ENCODE data around the gene KRTAP4-8.
"Not testable (repeated sequence)": the region's sequence is repeated elsewhere in the genome, so short reads cannot be mapped to it uniquely, and the experiment has no call there.

The KRTAP4-8 gene

DNA sequence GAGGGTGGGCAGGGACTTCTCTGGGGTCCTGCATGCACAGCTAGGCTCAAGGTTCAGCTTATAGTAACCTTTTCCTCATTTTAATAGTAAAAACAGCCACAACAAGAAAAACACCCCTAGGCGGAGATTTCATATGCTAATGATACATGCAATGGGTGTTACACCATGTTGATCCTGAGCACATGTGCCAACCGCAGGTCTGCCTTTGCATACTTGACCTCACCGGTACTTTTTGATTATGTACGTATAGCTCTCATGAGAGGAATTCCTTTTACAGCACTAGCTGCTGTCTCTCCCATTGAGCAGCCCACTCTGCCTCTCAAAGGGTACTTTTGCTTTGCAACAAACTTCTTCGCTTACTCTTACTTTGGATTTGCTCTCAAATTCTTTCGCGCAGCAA lies 1.9 kb downstream of the KRTAP4-8 start:
- no peak for DNase-seq
- H3K4me3 ChIP-seq (ENCODE audit: low read depth, low read length): no peak overlapping the region
- no peak for TF ChIP-seq CTCF (IDR thresholded peaks at IDR 0.05; ENCODE audit: low read depth, low read length)
- H3K9me3 ChIP-seq (ENCODE audit: severe bottlenecking): peaks cover 3% of the 10 kb centered on the region
- no peaks in the 10 kb centered on the region for H3K36me3 ChIP-seq
- no peak overlapping the region for H3K27ac ChIP-seq
- peaks cover 12% of the 10 kb centered on the region for H3K27me3 ChIP-seq (ENCODE audit: insufficient read depth, low read depth, severe bottlenecking)

- H3K9me3 ChIP-seq (ENCODE audit: severe bottlenecking); H3K27ac ChIP-seq; DNase-seq; H3K36me3 ChIP-seq; H3K4me3 ChIP-seq (ENCODE audit: low read depth, low read length): not testable (repeated sequence)
- peaks cover 12% of the 10 kb centered on the region for H3K27me3 ChIP-seq (ENCODE audit: insufficient read depth, low read depth, severe bottlenecking)
Observed at GRCh38 chr17:41088760-41089352, 9.1 kb downstream of the KRTAP4-8 start.

DNA sequence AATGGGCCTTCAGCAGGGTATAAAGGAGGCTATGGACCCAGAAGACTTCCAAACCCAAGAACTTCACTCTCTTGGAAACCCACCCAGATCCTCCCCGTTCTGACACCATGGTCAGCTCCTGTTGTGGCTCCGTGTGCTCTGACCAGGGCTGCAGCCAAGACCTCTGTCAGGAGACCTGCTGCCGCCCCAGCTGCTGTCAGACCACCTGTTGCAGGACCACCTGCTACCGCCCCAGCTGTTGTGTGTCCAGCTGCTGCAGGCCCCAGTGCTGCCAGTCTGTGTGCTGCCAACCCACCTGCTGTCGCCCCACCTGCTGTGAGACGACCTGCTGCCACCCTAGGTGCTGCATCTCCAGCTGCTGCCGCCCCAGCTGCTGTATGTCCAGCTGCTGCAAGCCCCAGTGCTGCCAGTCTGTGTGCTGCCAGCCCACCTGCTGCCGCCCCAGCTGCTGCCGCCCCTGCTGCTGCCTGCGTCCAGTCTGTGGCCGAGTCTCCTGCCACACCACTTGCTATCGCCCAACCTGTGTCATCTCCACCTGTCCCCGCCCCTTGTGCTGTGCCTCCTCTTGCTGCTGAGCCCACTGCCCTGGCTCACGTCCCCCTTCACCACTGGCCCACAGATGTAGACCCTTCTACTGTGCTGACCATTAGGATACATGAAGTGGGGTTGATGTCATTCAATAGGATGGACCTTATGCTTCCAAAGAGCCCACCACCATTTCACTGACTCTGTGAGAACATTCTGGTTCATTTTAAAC lies 13.7 kb downstream of the KRTAP4-8 start, which contains the start of gene KRTAP4-7:
TSS of gene KRTAP4-7 (plus strand) at position 51 of the 757 bp plus-strand sequence. CDS start at position 108, 57 bp downstream.
- DNase-seq; H3K9me3 ChIP-seq (ENCODE audit: severe bottlenecking); H3K4me3 ChIP-seq (ENCODE audit: low read depth, low read length); H3K27ac ChIP-seq; H3K36me3 ChIP-seq: not testable (repeated sequence)
- H3K27me3 ChIP-seq (ENCODE audit: insufficient read depth, low read depth, severe bottlenecking): peaks cover 21% of the 10 kb centered on the region

GRCh38 chr17:41083427-41083826 lies 14.5 kb downstream of the KRTAP4-8 start:
- not testable (repeated sequence) for DNase-seq; H3K27ac ChIP-seq; H3K36me3 ChIP-seq; H3K4me3 ChIP-seq (ENCODE audit: low read depth, low read length); H3K9me3 ChIP-seq (ENCODE audit: severe bottlenecking)
- peaks cover 25% of the 10 kb centered on the region for H3K27me3 ChIP-seq (ENCODE audit: insufficient read depth, low read depth, severe bottlenecking)

DNA sequence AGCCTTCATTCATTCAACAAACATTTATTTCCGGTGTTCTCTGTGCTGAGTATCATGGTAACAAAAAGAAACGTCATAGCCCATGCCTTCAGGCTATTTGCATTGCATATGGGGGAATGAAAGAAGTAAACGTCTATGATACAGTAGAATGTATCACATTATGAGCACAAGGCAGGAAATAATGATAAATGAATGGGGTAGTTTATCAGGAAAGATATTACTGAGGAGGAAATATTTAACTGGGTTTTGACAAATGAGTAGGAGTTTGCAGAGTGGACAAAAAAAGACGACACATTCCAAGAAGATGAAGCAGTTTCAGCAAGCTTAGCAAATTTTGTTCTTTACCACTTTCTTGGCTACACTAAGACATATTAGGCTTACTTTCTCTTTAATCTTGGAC lies 15.3 kb downstream of the KRTAP4-8 start:
- no peak overlapping the region for H3K4me3 ChIP-seq (ENCODE audit: low read depth, low read length)
- no peak for DNase-seq
- no peaks in the 10 kb centered on the region for H3K36me3 ChIP-seq
- no peak for TF ChIP-seq CTCF (IDR thresholded peaks at IDR 0.05; ENCODE audit: low read depth, low read length)
- no peak overlapping the region for H3K27ac ChIP-seq
- peaks cover 25% of the 10 kb centered on the region for H3K27me3 ChIP-seq (ENCODE audit: insufficient read depth, low read depth, severe bottlenecking)
- no peaks in the 10 kb centered on the region for H3K9me3 ChIP-seq (ENCODE audit: severe bottlenecking)

DNA sequence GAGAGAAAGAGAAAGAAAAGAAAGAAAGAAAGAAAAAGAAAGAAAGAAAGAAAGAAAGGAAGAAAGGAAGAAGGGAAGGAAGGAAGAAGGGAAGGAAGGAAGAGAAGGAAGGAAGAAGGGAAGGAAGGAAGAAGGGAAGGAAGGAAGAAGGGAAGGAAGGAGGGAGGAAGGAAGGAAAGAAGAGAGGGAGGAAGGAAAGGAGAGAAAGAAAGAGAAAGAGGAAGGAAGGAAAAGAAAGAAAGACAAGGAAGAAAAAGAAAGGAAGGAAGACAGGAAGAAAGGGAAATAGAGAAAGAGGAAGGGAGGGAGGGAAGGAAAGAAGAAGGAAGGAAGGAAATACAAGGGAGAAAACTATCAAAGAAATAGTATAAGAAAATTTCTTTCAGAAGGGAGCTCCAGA lies 21.2 kb downstream of the KRTAP4-8 start:
- no peak for DNase-seq
- no peak for TF ChIP-seq CTCF (IDR thresholded peaks at IDR 0.05; ENCODE audit: low read depth, low read length)
- peaks cover 25% of the 10 kb centered on the region for H3K27me3 ChIP-seq (ENCODE audit: insufficient read depth, low read depth, severe bottlenecking)
- H3K27ac ChIP-seq: no peak overlapping the region
- no peaks in the 10 kb centered on the region for H3K36me3 ChIP-seq
- H3K9me3 ChIP-seq (ENCODE audit: severe bottlenecking): peaks cover 2% of the 10 kb centered on the region
- no peak overlapping the region for H3K4me3 ChIP-seq (ENCODE audit: low read depth, low read length)

- no peak for TF ChIP-seq CTCF (IDR thresholded peaks at IDR 0.05; ENCODE audit: low read depth, low read length)
- Histone ChIP-seq H3K27me3 (ENCODE audit: insufficient read depth, low read depth, severe bottlenecking) (peaks cover 9% of the 10 kb centered on the region), H3K36me3 (no peaks in the 10 kb centered on the region), H3K4me3 (ENCODE audit: low read depth, low read length) (no peak overlapping the region), H3K9me3 (ENCODE audit: severe bottlenecking) (peaks cover 2% of the 10 kb centered on the region), H3K27ac (no peak overlapping the region)
- no peak for DNase-seq
Observed at GRCh38 chr17:41073676-41074075, 24.3 kb downstream of the KRTAP4-8 start.

Measured in WERI-Rb-1 (cell line).